Measurements from ENCODE around the gene GLOD5. TPM values are rescaled to one million over a fixed set of nuclear protein-coding genes. Genes with fewer than 3 reads are reported as not detected.
A peak's percentile ranks its signal among the peaks of the same experiment; 100 is the strongest.

The GLOD5 gene
- total RNA-seq, 2 donors from 2014 or later = not detected

DNA sequence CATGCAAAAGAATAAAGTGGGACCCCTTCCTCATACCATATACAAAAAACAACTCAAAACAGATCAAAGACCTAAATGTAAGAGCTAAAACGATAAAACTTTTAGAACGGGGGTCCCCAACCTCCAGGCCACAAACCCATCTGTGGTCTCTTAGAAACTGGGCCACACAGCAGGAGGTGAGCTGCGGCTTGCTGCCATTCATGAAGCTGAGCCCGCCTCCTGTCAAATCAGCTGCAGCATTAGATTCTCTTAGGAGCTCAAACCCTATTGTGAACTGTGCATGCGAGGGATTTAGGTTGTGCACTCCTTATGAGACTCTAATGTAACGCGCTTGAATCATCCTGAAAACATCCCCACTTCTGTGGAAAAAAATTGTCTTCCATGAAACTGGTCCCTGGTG, 17.9 kb downstream of the GLOD5 start:
- no peak overlapping the region for H3K27ac Mint-ChIP-seq
- no peaks in the 10 kb centered on the region for H3K9me3 Mint-ChIP-seq
- peaks cover 11 to 15% of the 10 kb centered on the region in 2 donors for H3K27me3 Mint-ChIP-seq
- H3K4me1 Mint-ChIP-seq (ENCODE audit: low read depth in 2 of 2) = no peaks in the 10 kb centered on the region
- ATAC-seq (no peak), DNase-seq (ENCODE audit: low spot score) (no peak)
- no peaks in the 10 kb centered on the region for H3K36me3 Mint-ChIP-seq
- H3K4me3 Mint-ChIP-seq = no peak overlapping the region

DNA sequence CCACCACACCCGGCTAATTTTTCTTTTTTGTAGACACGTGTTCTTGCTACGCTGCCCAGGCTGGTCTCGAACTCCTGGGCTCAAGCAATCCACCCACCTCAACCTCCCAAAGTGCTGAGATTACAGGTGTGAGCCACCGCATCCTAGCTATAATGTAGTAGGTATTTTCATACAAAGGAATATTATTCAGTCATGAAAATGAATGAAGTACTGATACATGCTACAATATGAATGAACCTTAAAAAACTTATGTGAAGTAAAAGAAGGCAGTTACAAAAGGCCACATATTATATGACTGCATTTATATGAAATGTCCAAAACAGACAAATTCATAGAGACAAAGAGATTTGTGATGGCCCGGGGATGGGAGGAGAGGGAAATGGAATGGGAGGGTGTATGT, 20.2 kb downstream of the GLOD5 start:
- Mint-ChIP-seq H3K27ac (no peak overlapping the region), H3K27me3 (peaks cover 10 to 17% of the 10 kb centered on the region in 2 donors), H3K36me3 (no peaks in the 10 kb centered on the region), H3K9me3 (no peaks in the 10 kb centered on the region), H3K4me1 (ENCODE audit: low read depth in 2 of 2) (no peaks in the 10 kb centered on the region), H3K4me3 (no peak overlapping the region)
- ATAC-seq (no peak), DNase-seq (ENCODE audit: low spot score) (no peak)

DNA sequence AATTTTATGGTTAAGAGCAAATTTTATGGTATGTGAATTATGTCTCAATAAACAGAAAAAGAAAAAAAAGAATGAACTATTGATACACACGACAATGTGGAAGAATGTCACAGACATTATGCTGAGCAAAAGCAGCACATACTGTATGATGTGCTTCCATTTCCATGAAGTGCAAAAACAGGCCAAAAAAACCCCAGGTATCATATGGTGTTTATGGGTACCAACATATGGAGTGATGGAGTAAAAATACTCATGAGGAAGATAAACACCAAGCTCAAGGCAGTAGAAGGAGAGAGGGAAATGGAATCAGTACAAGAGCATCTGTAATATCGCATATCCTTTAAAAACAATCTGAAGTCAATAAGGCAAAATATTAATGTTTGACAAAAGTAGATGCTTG, 20.7 kb downstream of the GLOD5 start:
- Mint-ChIP-seq H3K36me3 (no peaks in the 10 kb centered on the region), H3K27ac (no peak overlapping the region), H3K9me3 (no peaks in the 10 kb centered on the region), H3K4me3 (no peak overlapping the region), H3K27me3 (peaks cover 10 to 17% of the 10 kb centered on the region in 2 donors), H3K4me1 (ENCODE audit: low read depth in 2 of 2) (no peaks in the 10 kb centered on the region)
- no peak for DNase-seq (ENCODE audit: low spot score)
- no peak for ATAC-seq

DNA sequence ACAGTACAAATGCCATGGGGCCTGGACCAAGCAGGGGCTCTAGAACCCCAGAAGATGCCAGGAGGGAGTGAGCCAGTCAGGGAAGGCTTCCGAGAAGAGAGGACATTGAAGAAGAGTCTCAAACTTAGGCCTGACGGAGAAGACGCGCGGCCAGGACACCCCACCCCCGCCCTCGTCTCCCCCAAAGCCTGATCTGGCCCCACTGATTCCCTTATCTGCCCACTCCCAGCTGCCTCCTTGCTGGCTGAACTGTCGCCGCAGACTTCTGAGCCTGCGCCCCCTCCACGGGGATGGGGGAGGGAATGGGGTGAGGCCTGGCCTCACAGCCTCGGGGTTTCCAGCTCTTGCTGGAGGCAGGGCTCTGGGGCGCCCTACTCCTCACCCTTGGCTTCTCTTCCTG, 21.2 kb downstream of the GLOD5 start:
- Mint-ChIP-seq H3K4me3 (no peak overlapping the region), H3K36me3 (no peaks in the 10 kb centered on the region), H3K27ac (no peak overlapping the region), H3K4me1 (ENCODE audit: low read depth in 2 of 2) (no peaks in the 10 kb centered on the region), H3K9me3 (no peaks in the 10 kb centered on the region), H3K27me3 (peaks cover 12 to 16% of the 10 kb centered on the region in 2 donors)
- ATAC-seq (no peak), DNase-seq (ENCODE audit: low spot score) (no peak)

DNA sequence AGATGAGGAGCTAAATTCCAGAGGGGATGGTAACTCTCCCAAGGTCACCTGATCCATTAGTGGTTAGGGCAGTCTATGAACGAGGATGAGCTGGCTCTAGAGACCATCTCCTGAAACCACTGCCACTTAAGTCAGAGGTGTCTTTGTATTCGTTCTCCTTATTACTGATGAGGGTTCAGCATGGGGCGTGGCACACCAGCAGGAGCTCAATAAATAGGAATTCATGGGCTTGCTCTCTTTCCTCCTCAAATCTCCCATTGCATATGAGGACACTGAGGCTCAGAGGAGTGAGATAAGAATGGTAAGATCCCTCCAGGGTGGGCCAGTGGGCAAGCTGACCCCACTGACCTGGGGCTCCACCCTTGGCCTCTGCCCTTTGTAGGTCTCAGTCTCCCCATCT, 23.2 kb downstream of the GLOD5 start:
- peaks cover 20 to 23% of the 10 kb centered on the region in 2 donors for H3K27me3 Mint-ChIP-seq
- H3K4me1 Mint-ChIP-seq (ENCODE audit: low read depth in 2 of 2) = peaks cover 3 to 6% of the 10 kb centered on the region in 2 donors
- no peaks in the 10 kb centered on the region for H3K36me3 Mint-ChIP-seq
- no peak overlapping the region for H3K4me3 Mint-ChIP-seq
- no peak overlapping the region for H3K27ac Mint-ChIP-seq
- no peaks in the 10 kb centered on the region for H3K9me3 Mint-ChIP-seq
- no peak for ATAC-seq
- no peak for DNase-seq (ENCODE audit: low spot score)

DNA sequence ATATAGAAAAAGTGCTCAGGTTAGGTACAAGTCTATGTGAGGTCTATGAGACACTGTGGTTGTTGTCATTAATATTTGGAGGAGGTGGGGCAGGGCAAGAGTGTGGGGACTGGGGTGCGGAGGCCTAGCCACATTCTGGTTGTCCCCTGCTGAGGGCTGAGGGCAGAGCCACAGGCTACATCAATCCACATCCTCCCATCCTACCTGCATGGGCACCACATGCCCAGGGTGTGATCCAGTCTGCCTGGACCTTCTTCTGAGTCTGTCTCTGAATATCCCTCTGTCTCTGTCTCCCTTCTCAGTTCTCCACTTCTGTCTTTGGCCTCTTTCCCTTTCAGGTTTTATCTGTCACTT, 23.6 kb downstream of the GLOD5 start:
- Mint-ChIP-seq H3K27me3 (peaks cover 22 to 23% of the 10 kb centered on the region in 2 donors), H3K4me1 (ENCODE audit: low read depth in 2 of 2) (peaks cover 3 to 6% of the 10 kb centered on the region in 2 donors), H3K4me3 (peak overlapping the region; percentile 35), H3K9me3 (no peaks in the 10 kb centered on the region), H3K36me3 (no peaks in the 10 kb centered on the region), H3K27ac (no peak overlapping the region)
- DNase-seq (ENCODE audit: low spot score) = no peak
- ATAC-seq = no peak

DNA sequence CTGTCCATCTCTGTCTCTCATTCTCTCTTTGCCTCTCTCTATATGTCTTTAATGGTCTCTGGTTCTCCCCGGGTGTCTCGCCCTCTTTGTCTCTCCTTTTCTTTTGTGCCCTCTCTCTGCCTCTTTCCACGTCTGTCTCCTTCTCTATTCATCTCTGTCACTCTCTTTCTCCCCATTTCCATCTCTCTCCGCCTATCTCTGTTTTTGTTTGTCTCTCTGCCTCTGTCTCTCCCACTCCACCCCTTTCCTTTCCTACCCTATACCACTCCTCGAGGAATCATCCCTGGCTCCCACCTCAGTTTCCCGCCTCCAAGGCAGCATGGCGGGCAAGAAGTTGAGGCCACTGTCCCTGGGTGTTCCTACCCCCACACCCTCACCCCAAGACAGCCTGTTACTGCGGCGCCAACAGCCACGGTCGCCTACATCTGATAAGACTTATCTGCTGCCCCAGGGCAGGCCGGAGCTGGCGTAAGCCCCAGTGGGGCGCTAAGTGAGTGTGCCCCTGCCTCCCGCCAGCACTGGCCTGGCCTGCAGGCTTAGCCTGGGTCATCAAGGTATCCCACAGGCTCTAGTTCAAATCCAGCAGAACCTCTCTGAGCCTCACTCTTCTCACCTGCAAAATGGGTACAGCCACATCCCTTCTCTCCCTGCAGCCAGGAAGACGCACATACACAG, 24.1 kb downstream of the GLOD5 start:
- Mint-ChIP-seq H3K36me3 (no peaks in the 10 kb centered on the region), H3K4me1 (ENCODE audit: low read depth in 2 of 2) (peaks cover 3 to 6% of the 10 kb centered on the region in 2 donors), H3K27me3 (peaks cover 23 to 27% of the 10 kb centered on the region in 2 donors), H3K27ac (no peak overlapping the region), H3K9me3 (no peaks in the 10 kb centered on the region), H3K4me3 (peak overlapping the region; percentile 35)
- no peak for ATAC-seq
- DNase-seq (ENCODE audit: low spot score) = no peak

DNA sequence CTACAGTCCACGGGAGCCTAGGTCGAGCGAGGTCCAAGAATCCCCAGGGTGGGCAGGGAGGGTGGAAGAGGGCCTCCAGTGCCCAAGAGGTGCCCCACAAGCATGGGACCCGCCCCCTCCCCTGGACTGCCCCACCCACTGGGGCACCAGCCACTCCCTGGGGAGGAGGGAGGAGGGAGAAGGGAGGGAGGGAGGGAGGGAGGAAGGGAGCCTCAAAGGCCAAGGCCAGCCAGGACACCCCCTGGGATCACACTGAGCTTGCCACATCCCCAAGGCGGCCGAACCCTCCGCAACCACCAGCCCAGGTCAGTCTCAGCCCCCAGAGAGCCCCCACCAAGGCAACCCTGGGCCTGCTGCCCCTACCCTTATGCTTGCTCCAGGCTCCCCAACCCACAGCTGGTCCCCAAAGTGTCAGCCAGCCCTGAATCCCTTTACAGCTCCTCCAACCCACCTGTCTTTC, 24.8 kb downstream of the GLOD5 start, which contains the start of gene GATA1:
Gene GATA1 (plus strand): TSS at position 250 of the 460 bp plus-strand sequence. CDS start 4,520 bp downstream, outside the sequence.
- Mint-ChIP-seq H3K27ac (peak within 1 kb of the TSS in 1 of 2 donors; percentile 41), H3K27me3 (peaks cover 23 to 27% of the 10 kb centered on the region in 2 donors), H3K4me3 (peak within 1 kb of the TSS; percentile 58), H3K4me1 (ENCODE audit: low read depth in 2 of 2) (peaks cover 3 to 6% of the 10 kb centered on the region in 2 donors), H3K36me3 (no peaks in the 10 kb centered on the region), H3K9me3 (no peaks in the 10 kb centered on the region)
- DNase-seq (ENCODE audit: low spot score) (no peak), ATAC-seq (no peak)

DNA sequence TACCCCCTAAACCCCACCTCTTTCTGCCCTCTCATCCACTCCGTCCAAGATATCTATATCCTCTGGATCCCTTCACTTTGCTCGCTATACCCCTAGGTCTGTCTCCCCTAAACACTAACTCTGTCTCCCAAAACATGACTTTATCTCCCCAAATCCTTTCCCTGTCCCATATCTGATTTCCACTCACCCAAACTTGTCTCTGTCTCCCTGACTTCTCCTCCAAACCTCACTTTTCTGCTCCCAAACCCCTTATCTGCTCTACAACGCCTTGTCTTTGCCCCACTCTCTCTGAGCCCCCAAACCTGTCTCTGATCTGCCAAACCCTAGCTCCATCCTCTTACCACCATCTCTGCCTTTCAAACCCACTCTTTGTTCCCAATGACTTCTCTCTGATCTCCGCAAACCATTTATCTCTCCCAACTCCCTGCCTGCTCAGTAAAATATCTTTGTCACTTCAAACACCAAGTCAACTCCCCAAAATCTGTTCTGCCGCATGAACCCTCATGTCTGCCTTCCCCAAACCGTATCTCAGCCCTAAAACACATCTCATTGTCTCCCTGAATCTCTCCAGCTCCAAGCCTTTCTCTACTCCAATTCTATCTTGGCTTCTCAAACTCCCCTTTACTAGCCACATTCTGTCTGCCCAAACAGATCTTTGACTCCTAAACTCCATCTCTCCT, 25.4 kb downstream of the GLOD5 start:
- ATAC-seq (no peak), DNase-seq (ENCODE audit: low spot score) (no peak)
- peak overlapping the region; percentile 58 for H3K4me3 Mint-ChIP-seq
- H3K27me3 Mint-ChIP-seq = peaks cover 23 to 25% of the 10 kb centered on the region in 2 donors
- H3K9me3 Mint-ChIP-seq = no peaks in the 10 kb centered on the region
- no peaks in the 10 kb centered on the region for H3K36me3 Mint-ChIP-seq
- peak overlapping the region in 1 of 2 donors; percentile 41 for H3K27ac Mint-ChIP-seq
- H3K4me1 Mint-ChIP-seq (ENCODE audit: low read depth in 2 of 2) = peaks cover 3 to 6% of the 10 kb centered on the region in 2 donors

DNA sequence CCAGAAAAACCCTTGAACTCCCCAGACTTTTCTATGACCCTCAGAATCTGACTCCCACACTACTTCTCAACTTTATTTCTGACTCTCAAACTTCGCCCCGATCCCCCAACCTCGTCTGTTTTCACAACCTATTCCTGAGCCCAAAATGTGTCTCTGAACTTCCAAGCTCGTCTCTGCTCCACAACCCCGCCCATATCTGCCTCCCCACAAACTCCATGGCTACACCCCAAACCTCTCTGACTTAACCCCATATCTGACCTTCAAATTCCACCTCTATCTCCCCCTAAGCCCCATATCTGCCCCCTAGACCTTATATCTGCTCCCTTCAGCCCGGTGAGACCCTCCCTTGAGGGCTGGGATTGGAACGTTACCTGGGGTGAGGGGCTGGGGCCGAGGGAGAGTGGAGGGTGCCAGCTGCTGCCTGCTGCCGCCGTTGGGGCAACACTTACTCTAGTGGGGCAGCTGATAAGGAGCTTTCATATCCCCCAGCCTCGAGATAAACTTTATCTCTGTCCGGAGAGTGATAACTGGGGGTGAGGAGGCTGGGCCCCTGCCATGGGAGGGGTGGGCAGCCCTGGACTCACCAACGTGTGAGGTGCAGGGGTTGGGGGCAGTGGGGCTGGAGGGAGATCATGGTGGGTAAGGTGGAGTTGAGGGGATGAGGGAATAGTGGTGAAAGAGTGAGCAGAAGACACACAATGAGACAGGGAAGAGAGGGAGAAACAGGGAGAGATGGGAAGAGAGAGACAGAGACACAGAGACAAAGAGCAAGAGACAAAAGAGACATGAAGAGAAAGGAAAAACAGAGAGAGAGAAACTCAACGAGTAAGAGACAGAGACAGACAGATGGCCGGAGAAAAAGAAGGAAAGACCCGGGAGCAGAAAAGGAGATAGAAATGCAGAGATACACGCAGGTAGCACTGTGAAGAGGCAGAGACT, 26.2 kb downstream of the GLOD5 start:
- Mint-ChIP-seq H3K4me3 (peak overlapping the region; percentile 58), H3K27ac (peak overlapping the region in 1 of 2 donors; percentile 41), H3K36me3 (no peaks in the 10 kb centered on the region), H3K4me1 (ENCODE audit: low read depth in 2 of 2) (peaks cover 3 to 6% of the 10 kb centered on the region in 2 donors), H3K27me3 (peaks cover 23 to 25% of the 10 kb centered on the region in 2 donors), H3K9me3 (no peaks in the 10 kb centered on the region)
- no peak for ATAC-seq
- DNase-seq (ENCODE audit: low spot score) = no peak

DNA sequence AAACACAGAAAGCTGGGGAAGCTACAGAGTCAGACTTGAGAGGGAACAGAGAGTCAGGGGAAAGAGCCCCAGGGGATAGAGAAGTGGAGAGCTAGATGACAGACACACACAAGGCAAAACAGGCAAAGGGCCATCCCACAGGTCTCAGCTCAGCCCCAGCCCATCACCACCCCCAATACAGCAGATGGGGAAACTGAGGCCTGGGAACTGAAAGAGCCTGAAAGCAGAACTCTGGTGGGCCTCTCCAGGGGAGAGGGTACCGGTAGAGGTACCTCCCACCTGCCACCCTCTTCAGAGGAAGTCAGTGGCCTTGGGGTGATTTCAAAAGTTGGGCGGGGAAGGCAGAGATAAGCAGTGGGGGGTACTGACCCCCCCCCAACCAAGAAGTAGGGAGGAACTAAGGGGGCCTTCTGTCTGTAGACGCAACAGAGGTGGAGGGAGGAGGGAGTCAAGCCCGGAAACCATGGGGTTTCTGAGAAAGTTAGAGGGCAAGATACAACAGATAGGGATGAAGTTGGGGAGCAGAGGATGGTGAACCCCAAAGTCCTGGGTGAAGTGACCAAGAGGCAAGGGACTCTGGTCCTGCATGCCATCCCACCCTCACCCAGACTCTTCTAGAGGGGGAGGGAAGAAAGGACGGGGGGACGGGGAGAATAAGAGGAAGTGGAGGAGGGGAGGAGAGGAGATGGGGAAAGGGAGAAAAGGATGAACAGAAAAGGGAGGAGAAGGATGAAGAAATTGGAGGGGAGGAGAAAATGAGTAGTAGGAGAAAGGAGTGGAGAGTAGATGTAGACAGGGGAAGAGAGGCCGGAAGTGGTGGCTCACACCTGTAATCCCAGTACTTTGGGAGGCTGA, 28.0 kb downstream of the GLOD5 start:
- Mint-ChIP-seq H3K4me1 (ENCODE audit: low read depth in 2 of 2) (peaks cover 3 to 6% of the 10 kb centered on the region in 2 donors), H3K27ac (peak overlapping the region; percentile 19 to 41), H3K4me3 (peak overlapping the region; percentile 13), H3K36me3 (no peaks in the 10 kb centered on the region), H3K27me3 (peaks cover 23 to 29% of the 10 kb centered on the region in 2 donors), H3K9me3 (no peaks in the 10 kb centered on the region)
- DNase-seq (ENCODE audit: low spot score) (no peak), ATAC-seq (peak in 1 of 2 donors; percentile 72)

DNA sequence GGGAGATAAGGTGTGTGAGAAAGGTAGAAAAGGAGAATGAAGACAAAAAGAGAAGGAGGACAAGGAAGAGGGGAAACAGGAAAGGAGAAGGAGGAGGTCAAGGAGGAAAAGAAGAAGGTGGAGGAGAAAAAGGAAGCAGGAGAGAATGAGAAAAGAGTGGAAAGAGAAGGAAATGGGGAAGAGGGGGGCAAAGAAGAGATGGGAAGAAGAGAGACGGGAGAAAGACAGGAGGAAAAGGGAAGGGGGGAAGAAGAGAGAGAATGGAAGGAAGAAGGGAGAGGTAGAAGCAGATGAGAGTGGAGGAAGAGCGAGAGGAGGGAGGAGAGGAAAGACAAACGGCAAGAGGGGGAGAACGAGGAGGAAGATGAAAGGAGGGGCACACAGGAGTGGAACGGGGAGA, 28.9 kb downstream of the GLOD5 start:
- no peak for ATAC-seq
- no peaks in the 10 kb centered on the region for H3K36me3 Mint-ChIP-seq
- no peak for DNase-seq (ENCODE audit: low spot score)
- peaks cover 23 to 29% of the 10 kb centered on the region in 2 donors for H3K27me3 Mint-ChIP-seq
- no peak overlapping the region for H3K4me3 Mint-ChIP-seq
- H3K9me3 Mint-ChIP-seq = no peaks in the 10 kb centered on the region
- H3K4me1 Mint-ChIP-seq (ENCODE audit: low read depth in 2 of 2) = peaks cover 3 to 6% of the 10 kb centered on the region in 2 donors
- no peak overlapping the region for H3K27ac Mint-ChIP-seq

All from natural killer cell treated with Interleukin-12 subunit alpha and Interleukin-12 subunit beta and Interleukin-15 and Interleukin-18, amount 100 ng/mL, for 72 hours (primary cell).